IPS-18a (cell line): ENCODE results near the gene TMC4.
"Not testable (repeated sequence)": the region's sequence is repeated elsewhere in the genome, so short reads cannot be mapped to it uniquely, and the experiment has no call there.

ENCODE experiments used
- H3K27ac ChIP-seq: one replicate; pipeline ENCODE4 v1.5.1; 2013; ENCODE audit warnings: low read length
- H3K27me3 ChIP-seq: one replicate; pipeline ENCODE4 v1.6.1; 2013; ENCODE audit warnings: mild to moderate bottlenecking, low read length; ENCODE audit not compliant: control insufficient read depth, insufficient read depth
- H3K36me3 ChIP-seq: one replicate; pipeline ENCODE4 v1.6.1; 2013; ENCODE audit warnings: low read depth, low read length; ENCODE audit not compliant: control insufficient read depth
- H3K4me1 ChIP-seq: one replicate; pipeline ENCODE4 v1.6.1; 2013; ENCODE audit warnings: low read depth, low read length; ENCODE audit not compliant: control insufficient read depth
- H3K4me3 ChIP-seq: one replicate; pipeline ENCODE4 v1.5.1; 2013; ENCODE audit warnings: low read length
- H3K9ac ChIP-seq: one replicate; pipeline ENCODE4 v1.6.1; 2013; ENCODE audit warnings: mild to moderate bottlenecking, low read length, moderate library complexity
- H3K9me3 ChIP-seq: one replicate; pipeline ENCODE4 v1.6.1; 2013; ENCODE audit warnings: low read depth, low read length; ENCODE audit not compliant: control insufficient read depth

TMC4 gene, protein sequence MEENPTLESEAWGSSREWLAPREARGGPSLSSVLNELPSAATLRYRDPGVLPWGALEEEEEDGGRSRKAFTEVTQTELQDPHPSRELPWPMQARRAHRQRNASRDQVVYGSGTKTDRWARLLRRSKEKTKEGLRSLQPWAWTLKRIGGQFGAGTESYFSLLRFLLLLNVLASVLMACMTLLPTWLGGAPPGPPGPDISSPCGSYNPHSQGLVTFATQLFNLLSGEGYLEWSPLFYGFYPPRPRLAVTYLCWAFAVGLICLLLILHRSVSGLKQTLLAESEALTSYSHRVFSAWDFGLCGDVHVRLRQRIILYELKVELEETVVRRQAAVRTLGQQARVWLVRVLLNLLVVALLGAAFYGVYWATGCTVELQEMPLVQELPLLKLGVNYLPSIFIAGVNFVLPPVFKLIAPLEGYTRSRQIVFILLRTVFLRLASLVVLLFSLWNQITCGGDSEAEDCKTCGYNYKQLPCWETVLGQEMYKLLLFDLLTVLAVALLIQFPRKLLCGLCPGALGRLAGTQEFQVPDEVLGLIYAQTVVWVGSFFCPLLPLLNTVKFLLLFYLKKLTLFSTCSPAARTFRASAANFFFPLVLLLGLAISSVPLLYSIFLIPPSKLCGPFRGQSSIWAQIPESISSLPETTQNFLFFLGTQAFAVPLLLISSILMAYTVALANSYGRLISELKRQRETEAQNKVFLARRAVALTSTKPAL

DNA sequence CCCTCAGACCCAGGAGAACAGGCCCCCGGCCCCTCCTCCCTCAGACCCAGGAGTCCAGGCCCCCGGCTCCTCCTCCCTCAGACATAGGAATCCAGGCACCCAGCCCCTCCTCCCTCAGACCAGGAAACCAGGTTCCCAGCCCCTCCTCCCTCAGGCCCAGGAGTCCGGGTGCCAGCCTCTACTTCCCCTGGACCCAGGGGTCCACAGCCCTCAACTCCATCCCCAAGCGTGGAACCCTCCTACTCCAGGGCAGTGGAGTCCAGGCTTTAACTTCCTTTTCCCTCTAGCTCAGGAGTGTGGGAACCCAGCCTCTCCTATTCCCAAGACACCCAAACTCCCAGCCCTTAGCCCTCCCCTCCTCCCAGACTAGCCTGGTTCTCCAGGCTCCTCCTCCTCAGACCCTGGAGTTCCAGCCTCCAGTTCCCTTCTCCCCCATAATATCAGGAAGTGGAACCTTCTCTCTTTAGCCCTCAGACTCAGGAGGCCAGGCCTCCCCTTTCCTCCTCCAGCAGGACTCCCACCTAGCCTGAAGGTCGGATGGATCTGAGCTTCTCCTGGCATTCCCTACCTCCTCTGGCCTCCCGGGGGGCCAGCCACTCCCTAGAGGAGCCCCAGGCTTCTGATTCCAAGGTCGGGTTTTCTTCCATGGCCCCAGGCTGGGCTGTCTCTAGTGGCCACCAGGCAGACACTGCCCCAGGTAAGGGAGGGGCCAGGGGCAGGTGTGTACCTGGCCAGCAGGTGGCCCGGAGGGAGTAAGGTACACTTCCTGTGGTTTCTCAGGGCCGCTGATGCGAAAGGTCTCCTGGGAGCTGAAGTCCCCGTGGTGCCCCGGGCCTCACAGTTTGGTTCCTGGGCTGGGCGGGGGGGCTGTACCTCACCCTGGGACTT lies at the start of gene TMC4:
Gene TMC4, minus strand, starts transcription at position 690 of the 888 bp plus-strand sequence. Its CDS starts 43 bp downstream, at position 647.
- H3K27ac ChIP-seq = no peak within 1 kb of the TSS

DNA sequence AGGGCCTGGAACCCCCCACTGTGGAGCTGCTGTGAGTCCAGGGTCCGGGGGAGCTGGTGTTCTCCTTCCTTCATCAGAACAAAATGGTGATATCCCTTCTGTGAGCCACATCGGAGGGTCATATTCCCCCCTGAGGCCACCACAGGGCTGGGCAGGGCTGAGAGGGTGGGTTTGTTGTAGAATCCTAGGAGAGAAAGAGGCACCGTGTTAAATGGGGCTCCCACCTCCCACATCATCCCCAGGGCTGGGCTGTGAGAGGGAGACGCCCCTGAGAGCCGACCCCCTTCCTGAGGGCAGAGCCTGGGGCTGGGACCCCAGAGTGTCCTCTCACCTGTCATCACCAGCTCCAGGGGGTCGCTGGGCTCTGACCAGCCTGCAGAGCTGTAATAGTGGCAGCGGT lies 49.0 kb upstream of the TMC4 start:
- not testable (repeated sequence) for H3K36me3 ChIP-seq, H3K4me3 ChIP-seq, H3K27me3 ChIP-seq, H3K9ac ChIP-seq, H3K9me3 ChIP-seq, H3K4me1 ChIP-seq, H3K27ac ChIP-seq

More for the DNA sequence above, at the start of gene TMC4:
- peak within 1 kb of the TSS; percentile 39 for H3K4me3 ChIP-seq
- no peaks in the 10 kb centered on the region for H3K36me3 ChIP-seq
- H3K9ac ChIP-seq = no peak within 1 kb of the TSS
- H3K27me3 ChIP-seq = no peaks in the 10 kb centered on the region
- no peaks in the 10 kb centered on the region for H3K9me3 ChIP-seq
- H3K4me1 ChIP-seq = peaks cover 3% of the 10 kb centered on the region

DNA sequence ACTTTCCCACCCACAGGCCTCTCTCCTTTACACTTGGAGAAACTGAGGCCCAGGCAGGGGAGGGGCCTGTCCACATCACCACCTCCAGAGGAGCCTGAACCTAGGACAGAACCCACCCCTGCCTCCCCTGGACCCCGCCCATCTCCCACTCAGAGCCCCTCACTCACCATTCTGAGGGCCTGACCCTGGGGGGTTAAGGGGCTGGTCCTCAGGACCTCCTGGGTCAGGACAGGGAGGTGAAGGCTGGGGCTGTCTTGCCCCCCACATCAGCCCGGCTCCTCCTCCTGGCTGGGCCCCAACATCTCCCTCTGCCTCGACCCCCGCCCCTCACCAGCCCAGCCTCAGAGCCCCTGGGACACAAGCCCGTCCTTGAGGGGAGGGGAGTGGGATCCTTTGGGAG lies 46.7 kb upstream of the TMC4 start:
- H3K27ac ChIP-seq, H3K4me3 ChIP-seq: not testable (repeated sequence)

DNA sequence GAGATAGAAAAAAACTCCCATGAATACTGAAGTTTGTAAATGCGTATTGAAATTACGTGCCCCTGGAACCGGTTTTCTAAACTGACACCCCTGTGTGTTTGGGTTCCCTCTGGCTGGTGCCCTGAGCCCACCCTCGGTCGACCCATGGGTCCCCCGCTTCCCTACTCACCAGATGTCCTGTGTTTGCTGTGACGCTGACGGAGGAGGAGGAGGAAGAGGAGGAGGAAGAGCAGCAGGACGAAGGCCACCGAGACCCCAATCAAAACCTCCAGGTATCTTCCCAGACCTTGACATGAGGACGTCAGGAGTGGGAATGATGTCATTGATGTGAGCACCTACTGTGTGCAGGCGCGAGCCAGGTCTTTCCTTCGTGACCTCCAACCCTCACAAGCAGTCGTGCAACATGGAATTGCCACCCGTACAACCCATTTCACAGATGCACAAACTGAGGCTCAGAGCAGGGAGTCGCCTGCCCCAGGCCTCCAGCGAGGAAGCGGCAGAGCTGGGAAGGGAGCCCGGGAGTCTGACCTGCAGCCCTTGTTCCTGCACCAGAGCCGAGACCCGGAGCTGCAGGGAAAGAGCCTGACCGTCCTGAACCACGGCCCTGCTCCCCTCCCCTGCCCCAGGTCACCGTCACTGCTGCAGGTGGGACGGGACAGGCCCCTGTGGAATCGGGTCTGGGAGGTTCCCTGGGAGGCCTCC lies 46.2 kb upstream of the TMC4 start:
- Histone ChIP-seq H3K9ac (no peak overlapping the region), H3K27me3 (no peaks in the 10 kb centered on the region), H3K9me3 (no peaks in the 10 kb centered on the region), H3K36me3 (no peaks in the 10 kb centered on the region), H3K4me1 (no peaks in the 10 kb centered on the region), H3K27ac (no peak overlapping the region), H3K4me3 (no peak overlapping the region)

More for the DNA sequence above, 46.7 kb upstream of the TMC4 start:
- H3K4me1 ChIP-seq, H3K9me3 ChIP-seq, H3K9ac ChIP-seq, H3K27me3 ChIP-seq, H3K36me3 ChIP-seq: not testable (repeated sequence)

DNA sequence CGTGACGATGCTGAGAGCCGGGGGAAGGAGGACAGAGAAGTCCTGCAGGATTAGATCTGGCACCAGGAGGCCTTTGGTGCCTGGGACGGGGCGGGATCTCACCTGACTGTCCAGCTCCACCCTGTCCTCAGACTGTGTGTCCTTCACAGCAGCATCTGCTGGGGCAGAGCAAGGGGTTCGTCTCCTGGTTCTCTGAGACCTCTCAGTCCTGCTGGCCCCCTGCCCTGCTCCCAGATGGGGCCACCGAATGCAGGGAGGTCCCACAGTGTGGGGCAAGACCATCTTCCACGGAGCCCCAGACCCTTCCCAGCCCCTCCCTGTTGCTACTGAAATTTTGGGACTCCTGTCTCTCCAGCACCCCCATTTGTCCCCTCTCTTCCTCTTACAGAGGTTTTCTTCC lies 45.3 kb upstream of the TMC4 start:
- Histone ChIP-seq H3K27me3 (no peaks in the 10 kb centered on the region), H3K4me1 (no peaks in the 10 kb centered on the region), H3K9me3 (no peaks in the 10 kb centered on the region), H3K4me3 (no peak overlapping the region), H3K9ac (no peak overlapping the region), H3K27ac (no peak overlapping the region), H3K36me3 (no peaks in the 10 kb centered on the region)

DNA sequence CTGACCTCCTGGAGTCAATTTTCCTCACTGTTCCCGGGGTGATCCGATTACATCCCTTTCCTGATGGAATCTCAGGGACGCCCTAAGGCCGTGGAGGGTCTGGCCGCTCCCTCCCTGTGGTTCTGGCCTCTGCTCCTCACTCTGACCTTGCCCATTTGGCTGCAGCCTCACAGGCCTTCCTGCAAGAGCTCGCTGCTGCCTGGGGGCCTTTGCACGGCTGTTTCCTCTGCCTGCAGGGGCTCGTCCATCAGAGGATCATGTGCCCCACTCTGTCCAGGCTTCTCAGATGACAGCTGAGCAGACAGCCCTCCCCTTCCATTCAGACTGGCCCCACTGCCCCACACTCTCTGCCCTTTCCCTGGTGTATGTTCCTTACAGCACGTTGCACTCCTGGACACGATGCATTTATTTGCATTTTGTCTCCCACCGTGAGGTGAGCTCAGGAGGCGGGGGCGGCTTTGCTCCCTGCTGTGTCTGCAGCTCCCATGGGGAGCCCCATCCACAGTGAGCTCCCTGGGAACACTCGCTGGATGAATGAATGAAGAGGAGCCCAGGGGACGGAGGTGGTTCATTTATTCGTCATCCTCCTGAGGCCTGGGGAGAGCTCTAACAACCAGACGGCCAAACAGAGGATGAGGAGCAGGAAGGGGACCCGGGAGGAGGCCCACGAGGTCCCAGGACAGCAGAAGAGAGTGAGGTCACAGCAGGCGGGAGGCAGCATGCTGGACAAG lies 44.7 kb upstream of the TMC4 start:
- H3K27me3 ChIP-seq, H3K4me3 ChIP-seq, H3K9ac ChIP-seq, H3K27ac ChIP-seq, H3K9me3 ChIP-seq, H3K4me1 ChIP-seq, H3K36me3 ChIP-seq: not testable (repeated sequence)

DNA sequence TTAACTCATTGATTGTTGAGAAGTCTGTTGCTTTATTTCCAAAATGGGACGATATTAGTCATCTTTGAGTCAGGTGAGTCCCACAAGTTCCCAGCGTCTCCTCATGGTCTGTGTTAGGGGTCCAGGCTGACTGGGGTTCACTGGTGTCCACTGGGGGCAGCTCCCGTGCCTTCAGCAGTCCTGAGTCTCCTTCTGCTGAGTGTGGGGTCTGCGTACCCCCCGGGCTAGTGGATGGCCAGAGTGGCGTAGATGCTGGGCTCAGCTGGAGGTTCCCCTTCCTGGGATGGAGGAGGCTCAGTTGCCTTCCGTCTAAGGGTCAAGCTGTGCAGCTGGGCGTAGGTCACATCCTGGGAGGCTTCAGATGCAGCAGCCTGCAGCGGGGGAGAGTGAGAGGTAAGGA lies 43.9 kb upstream of the TMC4 start:
- Histone ChIP-seq H3K27ac (no peak overlapping the region), H3K4me1 (no peaks in the 10 kb centered on the region), H3K27me3 (no peaks in the 10 kb centered on the region), H3K9ac (no peak overlapping the region), H3K9me3 (no peaks in the 10 kb centered on the region), H3K4me3 (no peak overlapping the region), H3K36me3 (no peaks in the 10 kb centered on the region)

DNA sequence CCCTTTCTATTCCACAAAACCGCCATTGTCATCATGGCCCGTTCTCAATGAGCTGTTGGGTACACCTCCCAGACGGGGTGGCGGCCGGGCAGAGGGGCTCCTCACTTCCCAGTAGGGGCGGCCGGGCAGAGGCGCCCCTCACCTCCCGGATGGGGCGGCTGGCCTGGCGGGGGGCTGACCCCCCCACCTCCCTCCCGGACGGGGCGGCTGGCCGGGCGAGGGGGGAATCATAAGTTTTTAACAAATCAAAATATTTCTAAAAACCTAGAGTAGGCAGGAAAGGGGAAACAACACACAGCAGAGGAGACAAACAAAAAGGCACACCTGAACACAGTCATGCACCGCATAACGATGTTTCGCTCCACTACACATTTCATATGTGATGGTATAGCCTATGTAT lies 41.8 kb upstream of the TMC4 start:
- not testable (repeated sequence) for H3K4me1 ChIP-seq, H3K9ac ChIP-seq, H3K4me3 ChIP-seq, H3K27ac ChIP-seq, H3K36me3 ChIP-seq, H3K27me3 ChIP-seq, H3K9me3 ChIP-seq

DNA sequence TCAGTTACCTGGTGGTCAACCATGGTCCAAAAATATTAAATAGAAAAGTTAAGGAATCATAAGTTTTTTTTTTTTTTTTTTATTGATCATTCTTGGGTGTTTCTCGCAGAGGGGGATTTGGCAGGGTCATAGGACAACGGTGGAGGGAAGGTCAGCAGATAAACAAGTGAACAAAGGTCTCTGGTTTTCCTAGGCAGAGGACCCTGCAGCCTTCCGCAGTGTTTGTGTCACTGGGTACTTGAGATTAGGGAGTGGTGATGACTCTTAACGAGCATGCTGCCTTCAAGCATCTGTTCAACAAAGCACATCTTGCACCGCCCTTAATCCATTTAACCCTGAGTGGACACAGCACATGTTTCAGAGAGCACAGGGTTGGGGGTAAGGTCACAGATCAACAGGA lies 41.3 kb upstream of the TMC4 start:
- not testable (repeated sequence) for H3K9ac ChIP-seq, H3K9me3 ChIP-seq, H3K27me3 ChIP-seq, H3K36me3 ChIP-seq, H3K4me3 ChIP-seq, H3K4me1 ChIP-seq, H3K27ac ChIP-seq

DNA sequence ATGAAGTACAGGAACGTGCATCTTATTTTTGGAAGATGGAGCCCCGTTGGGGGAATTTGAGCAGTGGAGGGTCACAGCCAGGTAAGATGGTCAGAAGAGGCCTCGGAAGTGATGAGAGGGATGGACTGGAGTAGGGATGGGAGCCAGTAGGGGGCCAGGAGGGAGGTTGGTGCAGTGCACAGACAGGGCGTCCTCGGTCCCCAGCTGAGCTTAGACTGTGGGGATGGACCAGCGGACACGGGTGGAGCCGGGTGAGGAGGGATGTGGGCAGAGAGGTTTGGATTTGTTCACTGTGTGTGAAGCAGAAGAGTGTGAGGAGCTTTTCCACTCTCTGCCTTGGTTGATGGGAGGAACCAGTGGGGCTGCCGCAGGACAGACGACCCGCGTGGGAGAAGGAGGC lies 38.3 kb upstream of the TMC4 start:
- H3K9me3 ChIP-seq = no peaks in the 10 kb centered on the region
- no peak overlapping the region for H3K9ac ChIP-seq
- H3K27ac ChIP-seq = no peak overlapping the region
- H3K27me3 ChIP-seq = no peaks in the 10 kb centered on the region
- H3K4me1 ChIP-seq = no peaks in the 10 kb centered on the region
- peaks cover 22% of the 10 kb centered on the region for H3K36me3 ChIP-seq
- no peak overlapping the region for H3K4me3 ChIP-seq
